GM18951 (cell line): ENCODE results near the gene CDC42BPA.

Source experiments
- POLR2A ChIP-seq: IDR thresholded peaks from 4 replicates; pipeline ENCODE4 v1.6.1; 2011; ENCODE audit warnings: mild to moderate bottlenecking; ENCODE audit not compliant: insufficient read length, insufficient read depth; ENCODE audit errors: extremely low read depth
- in situ Hi-C: fragments of 300-500 bp; cut with MboI; formaldehyde crosslinking; loops from one replicate; pipeline ENCODE4 v1.12.0; 2022; ENCODE audit warnings: low sequenced_read_pairs, mixed read lengths, inconsistent platforms; ENCODE audit not compliant: unreplicated experiment

Gene CDC42BPA

GRCh38 chr1:227070638-227071285 lies 247.5 kb downstream of the CDC42BPA start:
- no peak for TF ChIP-seq POLR2A
- in situ Hi-C loops = no loop called here

GRCh38 chr1:227069490-227069889 lies 248.8 kb downstream of the CDC42BPA start:
- in situ Hi-C loops = no loop called here
- no peak for TF ChIP-seq POLR2A

GRCh38 chr1:227068883-227069282 lies 249.4 kb downstream of the CDC42BPA start:
- in situ Hi-C loops = no loop called here
- TF ChIP-seq POLR2A = no peak

- in situ Hi-C loops = no loop called here
Measured at GRCh38 chr1:227066999-227067398, 251.3 kb downstream of the CDC42BPA start.

GRCh38 chr1:227065311-227065710 lies 253.0 kb downstream of the CDC42BPA start:
- no peak for TF ChIP-seq POLR2A
- in situ Hi-C loops = no loop called here

More at GRCh38 chr1:227066999-227067398, 251.3 kb downstream of the CDC42BPA start:
- no peak for TF ChIP-seq POLR2A

- in situ Hi-C loops = no loop called here
- TF ChIP-seq POLR2A = no peak
Measured at GRCh38 chr1:227062306-227062705, 256.0 kb downstream of the CDC42BPA start.

GRCh38 chr1:227059076-227059475 lies 259.2 kb downstream of the CDC42BPA start:
- TF ChIP-seq POLR2A = no peak
- in situ Hi-C loops = no loop called here

- in situ Hi-C loops = no loop called here
- no peak for TF ChIP-seq POLR2A
Measured at GRCh38 chr1:227058321-227058751, 260.0 kb downstream of the CDC42BPA start.

GRCh38 chr1:227049253-227049652 lies 269.0 kb downstream of the CDC42BPA start:
- TF ChIP-seq POLR2A = no peak
- in situ Hi-C loops = no loop called here

- in situ Hi-C loops = no loop called here
- TF ChIP-seq POLR2A = no peak
Measured at GRCh38 chr1:227043755-227044154, 274.5 kb downstream of the CDC42BPA start.

- in situ Hi-C loops = no loop called here
- no peak for TF ChIP-seq POLR2A
Measured at GRCh38 chr1:227042292-227042691, 276.0 kb downstream of the CDC42BPA start.

- in situ Hi-C loops = no loop called here
- TF ChIP-seq POLR2A = no peak
Measured at GRCh38 chr1:227038401-227038800, 279.9 kb downstream of the CDC42BPA start.

- no peak for TF ChIP-seq POLR2A
- in situ Hi-C loops = no loop called here
Measured at GRCh38 chr1:227037121-227037520, 281.2 kb downstream of the CDC42BPA start.

- TF ChIP-seq POLR2A = no peak
Measured at GRCh38 chr1:227035316-227035715, 283.0 kb downstream of the CDC42BPA start.

More at GRCh38 chr1:227035316-227035715, 283.0 kb downstream of the CDC42BPA start:
- in situ Hi-C loops = no loop called here
